Fibroblast of lung (primary cell): Measurements from ENCODE around the gene TCF12. TPM values are rescaled to one million over a fixed set of nuclear protein-coding genes. Genes with fewer than 3 reads are reported as not detected.

Source experiments
- DNase-seq, 2 donors: peaks; one replicate each; pipeline versions ENCODE4 v3.0.0 to v3.0.0-alpha.2; 2010; ENCODE audit warnings: low read depth in 2 of 2
- H2AFZ ChIP-seq: 2 replicates; pipeline ENCODE4 v1.5.1; 2012; ENCODE audit warnings: low read length, control low read depth, inconsistent platforms
- H3K27ac ChIP-seq: 2 replicates; pipeline ENCODE4 v1.5.1; 2011; ENCODE audit warnings: low read length, control low read depth; ENCODE audit not compliant: insufficient read depth
- H3K27me3 ChIP-seq: 2 replicates; pipeline ENCODE4 v1.5.1; 2011; ENCODE audit warnings: mild to moderate bottlenecking, low read length; ENCODE audit not compliant: control insufficient read depth, insufficient read depth
- H3K36me3 ChIP-seq: 2 replicates; pipeline ENCODE4 v1.5.1; 2011; ENCODE audit warnings: low read length; ENCODE audit not compliant: control insufficient read depth, insufficient read depth
- H3K4me1 ChIP-seq: 2 replicates; pipeline ENCODE4 v1.5.1; 2011; ENCODE audit warnings: low read length; ENCODE audit not compliant: control insufficient read depth, insufficient read depth; ENCODE audit errors: extremely low read depth
- H3K4me2 ChIP-seq: 2 replicates; pipeline ENCODE4 v1.5.1; 2011; ENCODE audit warnings: low read length, control low read depth; ENCODE audit not compliant: insufficient read depth; ENCODE audit errors: extremely low read depth
- H3K4me3 ChIP-seq, 4 experiments: fragments of 200-600 bp in 1 of 4; sonication (generic) in 1 of 4; replicated peaks in 1 of 4; 2 replicates each; pipeline ENCODE4 v1.5.1; 2011 to 2016; ENCODE audit warnings: low read length in 4 of 4, low read depth in 3 of 4, mild to moderate bottlenecking in 3 of 4, control low read depth in 2 of 4, inconsistent platforms in 1 of 4, mixed read lengths in 1 of 4; ENCODE audit not compliant: insufficient read depth in 1 of 4; ENCODE audit errors: control extremely low read depth in 1 of 4
- H3K79me2 ChIP-seq: 2 replicates; pipeline ENCODE4 v1.5.1; 2012; ENCODE audit warnings: mild to moderate bottlenecking, low read length, inconsistent platforms; ENCODE audit not compliant: control insufficient read depth, insufficient read depth
- H3K9ac ChIP-seq: 2 replicates; pipeline ENCODE4 v1.5.1; 2011; ENCODE audit warnings: mild to moderate bottlenecking, low read length, control low read depth; ENCODE audit not compliant: insufficient read depth
- H3K9me3 ChIP-seq: 2 replicates; pipeline ENCODE4 v1.5.1; 2012; ENCODE audit warnings: low read depth, low read length; ENCODE audit not compliant: control insufficient read depth, insufficient read depth
- H4K20me1 ChIP-seq: 2 replicates; pipeline ENCODE4 v1.5.1; 2011; ENCODE audit warnings: low read length; ENCODE audit not compliant: control insufficient read depth, insufficient read depth; ENCODE audit errors: extremely low read depth
- CTCF ChIP-seq, 2 donors: IDR thresholded peaks in 1 of 2; conservative IDR thresholded peaks in 1 of 2; 1 replicate in 1 of 2; 2 replicates in 1 of 2; pipeline ENCODE4 v1.5.1; 2011 to 2012; ENCODE audit warnings: low read length in 2 of 2, control low read depth in 1 of 2, inconsistent platforms in 1 of 2, low read depth in 1 of 2, mild to moderate bottlenecking in 1 of 2
- EZH2 ChIP-seq: IDR thresholded peaks from 2 replicates; pipeline ENCODE4 v1.5.1; 2012; ENCODE audit warnings: low read length, control low read depth, mild to moderate bottlenecking; ENCODE audit errors: missing control alignments
- polyA plus RNA-seq, 2 donors: library from polyadenylated mRNA; depleted of rRNA in 1 of 2; stranded (reverse) in 1 of 2; unstranded in 1 of 2; fragments of >200 nt; gene quantifications; 2 replicates each; pipeline ENCODE4 v1.2.1, GENCODE V29; 2011 to 2012; ENCODE audit warnings: missing spikeins in 1 of 2
- total RNA-seq: library from RNA; depleted of rRNA; stranded (reverse); fragments of >200 nt; gene quantifications from 2 replicates; pipeline ENCODE4 v1.2.1, GENCODE V29; 2014

TCF12 gene
- total and polyA plus RNA-seq, 2 donors (not counting 1 experiment from before 2014, with no cell fraction given): 105 to 232 TPM

- no peak for DNase-seq
- Histone ChIP-seq H2AFZ (no peak overlapping the region), H3K4me1 (peaks cover 4% of the 10 kb centered on the region), H3K27me3 (no peaks in the 10 kb centered on the region), H3K4me2 (no peak overlapping the region), H3K27ac (no peak overlapping the region), H4K20me1 (no peaks in the 10 kb centered on the region), H3K9ac (no peak overlapping the region), H3K36me3 (no peaks in the 10 kb centered on the region), H3K79me2 (peaks cover 29% of the 10 kb centered on the region), H3K9me3 (no peaks in the 10 kb centered on the region), H3K4me3 (no peak overlapping the region)
- TF ChIP-seq CTCF (conservative IDR thresholded peaks at IDR 0.05 in 1 of 2, IDR thresholded peaks at IDR 0.05 in 1 of 2; ENCODE audit: low read depth in 1 of 2, low read length in 2 of 2) (no peak), EZH2 (no peak)
These were observed 117.2 kb downstream of the TCF12 start for GRCh38 chr15:57035664-57036063.

GRCh38 chr15:57036352-57036751 is 117.9 kb downstream of the TCF12 start:
- peaks cover 4% of the 10 kb centered on the region for H3K4me1 ChIP-seq
- H3K4me3 ChIP-seq: no peak overlapping the region
- H3K36me3 ChIP-seq: no peaks in the 10 kb centered on the region
- H2AFZ ChIP-seq: no peak overlapping the region
- no peaks in the 10 kb centered on the region for H3K27me3 ChIP-seq
- no peak for DNase-seq
- H3K27ac ChIP-seq: no peak overlapping the region
- no peak overlapping the region for H3K4me2 ChIP-seq
- TF ChIP-seq CTCF (conservative IDR thresholded peaks at IDR 0.05 in 1 of 2, IDR thresholded peaks at IDR 0.05 in 1 of 2; ENCODE audit: low read depth in 1 of 2, low read length in 2 of 2): no peak
- no peak for TF ChIP-seq EZH2
- no peak overlapping the region for H3K9ac ChIP-seq
- H4K20me1 ChIP-seq: no peaks in the 10 kb centered on the region
- peaks cover 25% of the 10 kb centered on the region for H3K79me2 ChIP-seq
- H3K9me3 ChIP-seq: no peaks in the 10 kb centered on the region

- H3K4me2 ChIP-seq: no peak overlapping the region
- no peak overlapping the region for H2AFZ ChIP-seq
- H4K20me1 ChIP-seq: no peaks in the 10 kb centered on the region
- H3K79me2 ChIP-seq: peaks cover 23% of the 10 kb centered on the region
- H3K27me3 ChIP-seq: no peaks in the 10 kb centered on the region
- no peak overlapping the region for H3K9ac ChIP-seq
- no peak for TF ChIP-seq CTCF (conservative IDR thresholded peaks at IDR 0.05 in 1 of 2, IDR thresholded peaks at IDR 0.05 in 1 of 2; ENCODE audit: low read depth in 1 of 2, low read length in 2 of 2)
- H3K4me1 ChIP-seq: no peaks in the 10 kb centered on the region
- no peaks in the 10 kb centered on the region for H3K36me3 ChIP-seq
- DNase-seq: no peak
- H3K4me3 ChIP-seq: no peak overlapping the region
- H3K9me3 ChIP-seq: no peaks in the 10 kb centered on the region
- no peak overlapping the region for H3K27ac ChIP-seq
These were observed 119.1 kb downstream of the TCF12 start for GRCh38 chr15:57037548-57037947.
